Mesothelial cell of epicardium (in vitro differentiated cells): ENCODE measurements around the gene ADCYAP1R1. TPM values are rescaled to one million over a fixed set of nuclear protein-coding genes. Genes with fewer than 3 reads are reported as not detected.

Experiments
- DNase-seq, 2 experiments: peaks; one replicate each; pipeline ENCODE4 v3.0.0; 2021; ENCODE audit warnings: low spot score in 2 of 2; ENCODE audit not compliant: unreplicated experiment in 2 of 2
- H3K27ac Mint-ChIP-seq: 2 replicates; pipeline ENCODE4 v1.8.0; 2021; ENCODE audit warnings: mixed read lengths
- H3K27me3 Mint-ChIP-seq: 2 replicates; pipeline ENCODE4 v1.8.0; 2021; ENCODE audit warnings: low read depth, mixed read lengths
- H3K36me3 Mint-ChIP-seq: 2 replicates; pipeline ENCODE4 v1.8.0; 2021; ENCODE audit warnings: mixed read lengths
- H3K4me1 Mint-ChIP-seq: 2 replicates; pipeline ENCODE4 v1.8.0; 2021; ENCODE audit warnings: mixed read lengths
- H3K4me3 Mint-ChIP-seq: 2 replicates; pipeline ENCODE4 v1.8.0; 2021; ENCODE audit warnings: mild to moderate bottlenecking, moderate library complexity, mixed read lengths
- H3K9me3 Mint-ChIP-seq: 2 replicates; pipeline ENCODE4 v1.8.0; 2021; ENCODE audit warnings: mixed read lengths
- total RNA-seq: library from RNA; stranded (reverse); gene quantifications from 3 replicates; pipeline ENCODE4 v1.2.1, GENCODE V29; 2021
- TF ChIP-seq, protein P1 (sequence below): fragments of 200-600 bp; sonication (generic); IDR thresholded peaks from one replicate; pipeline ENCODE4 v1.5.0; 2021; ENCODE audit warnings: antibody characterized with exemption; ENCODE audit not compliant: unreplicated experiment

Gene ADCYAP1R1
- total RNA-seq, 1 donor from 2014 or later: 0.36 TPM

DNA sequence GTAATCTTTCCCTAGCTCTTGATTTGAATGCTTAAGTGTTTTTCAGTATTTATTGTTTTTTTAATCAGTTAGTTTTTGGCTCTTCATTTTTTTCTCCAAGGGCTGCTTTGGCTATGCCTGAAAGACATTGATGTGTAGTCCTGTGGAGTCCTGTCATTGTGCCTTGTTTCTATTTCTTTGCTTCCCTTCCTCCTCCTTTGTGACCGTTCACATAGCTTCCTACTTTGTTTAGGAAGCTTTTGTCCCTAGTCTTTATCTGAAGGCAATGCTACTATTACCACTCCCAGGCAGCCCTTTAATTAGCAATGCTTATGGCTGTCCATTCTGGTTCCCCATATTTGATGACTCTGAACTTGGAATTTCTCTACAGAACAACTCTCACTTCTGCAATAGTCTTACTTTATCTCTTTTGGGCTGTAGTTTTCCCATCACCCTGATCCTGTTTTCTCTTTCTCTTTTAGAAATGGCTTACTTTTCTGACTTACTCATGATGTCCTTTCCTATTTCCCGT, 39.9 kb downstream of the ADCYAP1R1 start:
- no peak overlapping the region for H3K27ac Mint-ChIP-seq
- TF ChIP-seq, protein P1, sequence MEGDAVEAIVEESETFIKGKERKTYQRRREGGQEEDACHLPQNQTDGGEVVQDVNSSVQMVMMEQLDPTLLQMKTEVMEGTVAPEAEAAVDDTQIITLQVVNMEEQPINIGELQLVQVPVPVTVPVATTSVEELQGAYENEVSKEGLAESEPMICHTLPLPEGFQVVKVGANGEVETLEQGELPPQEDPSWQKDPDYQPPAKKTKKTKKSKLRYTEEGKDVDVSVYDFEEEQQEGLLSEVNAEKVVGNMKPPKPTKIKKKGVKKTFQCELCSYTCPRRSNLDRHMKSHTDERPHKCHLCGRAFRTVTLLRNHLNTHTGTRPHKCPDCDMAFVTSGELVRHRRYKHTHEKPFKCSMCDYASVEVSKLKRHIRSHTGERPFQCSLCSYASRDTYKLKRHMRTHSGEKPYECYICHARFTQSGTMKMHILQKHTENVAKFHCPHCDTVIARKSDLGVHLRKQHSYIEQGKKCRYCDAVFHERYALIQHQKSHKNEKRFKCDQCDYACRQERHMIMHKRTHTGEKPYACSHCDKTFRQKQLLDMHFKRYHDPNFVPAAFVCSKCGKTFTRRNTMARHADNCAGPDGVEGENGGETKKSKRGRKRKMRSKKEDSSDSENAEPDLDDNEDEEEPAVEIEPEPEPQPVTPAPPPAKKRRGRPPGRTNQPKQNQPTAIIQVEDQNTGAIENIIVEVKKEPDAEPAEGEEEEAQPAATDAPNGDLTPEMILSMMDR: no peak
- no peaks in the 10 kb centered on the region for H3K36me3 Mint-ChIP-seq
- H3K27me3 Mint-ChIP-seq: peaks cover 81% of the 10 kb centered on the region
- no peak overlapping the region for H3K4me3 Mint-ChIP-seq
- no peaks in the 10 kb centered on the region for H3K9me3 Mint-ChIP-seq
- DNase-seq: no peak
- H3K4me1 Mint-ChIP-seq: no peaks in the 10 kb centered on the region

DNA sequence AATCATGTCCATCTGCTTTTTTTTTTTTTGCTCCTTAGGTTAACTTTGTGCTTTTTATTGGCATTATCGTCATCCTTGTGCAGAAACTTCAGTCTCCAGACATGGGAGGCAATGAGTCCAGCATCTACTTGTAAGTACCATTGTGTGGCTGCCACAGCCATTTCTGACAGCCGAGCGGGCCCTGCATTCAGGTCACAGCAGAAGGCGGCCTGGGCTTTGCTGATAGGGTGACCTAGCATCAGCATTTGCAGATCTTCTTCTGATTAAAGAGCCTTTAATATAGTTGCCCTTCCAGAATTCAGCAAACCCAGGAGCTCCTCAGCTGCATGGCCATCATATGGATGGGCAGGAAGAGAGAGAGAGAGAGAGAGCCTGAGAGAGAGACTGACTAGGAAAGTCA, 40.5 kb downstream of the ADCYAP1R1 start:
- H3K27ac Mint-ChIP-seq: no peak overlapping the region
- no peaks in the 10 kb centered on the region for H3K9me3 Mint-ChIP-seq
- H3K4me1 Mint-ChIP-seq: no peaks in the 10 kb centered on the region
- H3K27me3 Mint-ChIP-seq: peaks cover 82% of the 10 kb centered on the region
- DNase-seq: no peak
- H3K36me3 Mint-ChIP-seq: no peaks in the 10 kb centered on the region
- TF ChIP-seq, protein P1: no peak
- H3K4me3 Mint-ChIP-seq: no peak overlapping the region

DNA sequence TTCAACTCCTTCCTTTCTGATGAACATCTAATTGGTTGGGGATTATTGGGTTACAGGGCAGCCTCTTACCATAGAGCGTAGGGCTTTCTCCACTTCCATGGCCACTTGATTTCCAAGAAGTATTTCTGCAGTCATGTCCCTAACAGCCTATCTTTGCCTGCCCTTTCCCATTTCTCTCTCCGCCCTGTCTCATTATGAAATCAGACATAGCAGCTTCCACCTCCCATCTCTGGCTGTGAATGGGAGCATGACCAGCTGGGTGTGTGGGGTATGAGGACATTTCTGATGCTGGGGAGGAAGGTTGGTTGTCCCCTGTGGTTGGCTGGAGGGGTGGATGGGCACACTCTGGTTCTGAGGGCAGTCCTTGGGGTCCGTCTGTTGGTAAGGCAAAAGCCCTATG, 41.2 kb downstream of the ADCYAP1R1 start:
- TF ChIP-seq, protein P1: no peak
- no peak overlapping the region for H3K27ac Mint-ChIP-seq
- H3K36me3 Mint-ChIP-seq: no peaks in the 10 kb centered on the region
- no peak overlapping the region for H3K4me3 Mint-ChIP-seq
- no peak for DNase-seq
- no peaks in the 10 kb centered on the region for H3K9me3 Mint-ChIP-seq
- peaks cover 83% of the 10 kb centered on the region for H3K27me3 Mint-ChIP-seq
- H3K4me1 Mint-ChIP-seq: no peaks in the 10 kb centered on the region

DNA sequence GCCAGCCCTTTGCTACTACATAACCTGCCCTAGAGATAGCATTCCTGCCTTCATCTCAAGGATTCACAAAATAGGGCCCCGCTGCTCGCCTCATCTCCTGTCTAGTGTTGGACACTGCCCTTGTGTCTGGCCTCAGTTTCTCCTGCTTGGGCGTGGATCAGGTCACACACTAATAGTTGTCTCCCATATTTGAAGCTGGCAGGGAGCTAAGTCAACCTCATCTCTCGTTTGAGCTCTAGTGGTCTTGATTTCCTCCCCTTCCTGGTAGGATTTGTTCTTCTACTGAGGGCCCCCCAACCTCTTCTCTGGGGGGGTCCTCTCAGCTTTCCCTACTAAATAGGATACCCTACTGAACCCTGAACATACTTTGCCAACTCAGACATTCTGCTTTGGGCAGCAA, 42.2 kb downstream of the ADCYAP1R1 start:
- no peaks in the 10 kb centered on the region for H3K4me1 Mint-ChIP-seq

DNA sequence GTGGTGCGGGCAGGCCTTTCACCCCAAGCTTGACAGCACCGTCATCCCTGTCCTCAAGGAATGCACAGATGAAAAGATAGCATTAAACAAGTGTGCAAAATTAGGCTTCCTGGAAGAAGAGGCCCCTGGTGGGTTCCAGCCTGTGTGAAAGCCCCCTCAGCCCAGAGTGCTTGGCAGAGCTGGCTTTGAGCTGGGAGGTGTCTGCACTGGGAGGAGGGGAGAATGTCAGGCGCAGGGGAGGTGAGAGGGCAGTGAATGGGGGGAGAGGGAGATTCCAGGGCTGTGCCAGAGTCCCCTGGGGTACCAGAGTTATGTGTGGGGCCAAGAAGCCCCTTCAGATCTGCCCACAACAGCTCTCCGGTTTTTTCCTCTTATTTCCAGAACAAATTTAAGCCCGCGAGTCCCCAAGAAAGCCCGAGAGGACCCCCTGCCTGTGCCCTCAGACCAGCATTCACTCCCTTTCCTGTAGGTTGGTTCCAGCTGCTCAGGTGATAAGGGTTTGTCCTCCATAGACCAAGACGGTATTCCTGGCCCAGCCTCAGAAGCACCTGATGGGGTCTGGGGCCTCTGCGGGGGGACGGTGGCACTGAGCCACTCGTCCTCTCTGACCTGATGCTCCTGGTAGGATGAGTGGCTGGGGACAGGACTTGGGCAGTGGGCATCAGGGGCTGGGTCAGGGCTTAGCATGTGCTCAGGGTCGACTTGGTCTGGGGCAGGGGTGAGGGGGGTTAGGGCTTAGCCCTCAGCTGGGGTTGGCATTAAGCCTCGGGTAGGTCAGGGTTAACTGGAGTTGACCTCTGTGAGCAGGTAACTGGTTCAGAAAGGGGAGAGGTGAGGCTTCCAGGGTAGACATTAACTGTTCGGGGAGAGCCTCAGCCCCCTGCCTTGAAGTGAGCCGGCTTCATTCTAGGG, 43.4 kb downstream of the ADCYAP1R1 start:
- Mint-ChIP-seq H3K36me3 (no peaks in the 10 kb centered on the region), H3K4me3 (no peak overlapping the region), H3K4me1 (no peaks in the 10 kb centered on the region), H3K27me3 (peaks cover 83% of the 10 kb centered on the region), H3K9me3 (no peaks in the 10 kb centered on the region), H3K27ac (no peak overlapping the region)
- TF ChIP-seq, protein P1: no peak
- DNase-seq: peak in 1 of 2 experiments; percentile 36

More for the DNA sequence above, 42.2 kb downstream of the ADCYAP1R1 start:
- peaks cover 82% of the 10 kb centered on the region for H3K27me3 Mint-ChIP-seq
- no peak overlapping the region for H3K4me3 Mint-ChIP-seq
- DNase-seq: no peak
- H3K27ac Mint-ChIP-seq: no peak overlapping the region
- H3K9me3 Mint-ChIP-seq: no peaks in the 10 kb centered on the region
- TF ChIP-seq, protein P1: no peak
- H3K36me3 Mint-ChIP-seq: no peaks in the 10 kb centered on the region
